ENCODE measurements around the gene ZDHHC13. TPM values are rescaled to one million over a fixed set of nuclear protein-coding genes. Genes with fewer than 3 reads are reported as not detected.

The ZDHHC13 gene
- polyA plus RNA-seq, 1 of the 3 experiments (the other 2 are of a cell fraction): 8.2 TPM

DNA sequence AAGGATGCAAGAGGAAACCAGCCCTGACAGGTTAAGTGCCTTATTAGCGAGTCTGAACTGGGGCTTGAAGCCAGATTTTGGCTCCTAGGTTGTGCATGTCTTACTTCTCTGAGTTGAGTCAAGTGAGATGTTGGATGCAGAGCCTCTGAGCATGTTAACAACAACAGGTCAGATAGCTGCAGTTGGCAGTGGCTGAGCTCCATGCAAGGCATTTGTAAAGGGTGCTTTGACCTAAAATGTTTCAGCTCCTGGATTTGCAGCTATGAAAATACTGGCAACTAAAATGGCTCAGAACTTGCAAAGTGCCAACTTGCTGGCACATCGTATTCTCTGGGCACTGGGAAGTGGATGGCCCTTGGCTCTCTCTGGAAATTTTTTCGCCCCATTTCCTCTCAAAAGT lies 101.2 kb downstream of the ZDHHC13 start (continued):
- no peak for TF ChIP-seq NRF1 (IDR thresholded peaks at IDR 0.05; ENCODE audit: low read depth, low read length)
- TF ChIP-seq TCF12 (IDR thresholded peaks at IDR 0.05): no peak
- no peak for TF ChIP-seq EZH2phosphoT487 (IDR thresholded peaks at IDR 0.05; ENCODE audit: borderline replicate concordance, low read depth)
- TF ChIP-seq FOSL2 (IDR thresholded peaks at IDR 0.05; ENCODE audit: borderline replicate concordance, low read depth): no peak
- no peak for TF ChIP-seq CHD2 (IDR thresholded peaks at IDR 0.05; ENCODE audit: low read length, partially characterized antibody)
- TF ChIP-seq SIN3A (IDR thresholded peaks at IDR 0.05; ENCODE audit: borderline replicate concordance, low read depth, low read length): no peak
- TF ChIP-seq MXI1 (IDR thresholded peaks at IDR 0.05; ENCODE audit: low read depth, low read length): no peak
- TF ChIP-seq, protein P1, sequence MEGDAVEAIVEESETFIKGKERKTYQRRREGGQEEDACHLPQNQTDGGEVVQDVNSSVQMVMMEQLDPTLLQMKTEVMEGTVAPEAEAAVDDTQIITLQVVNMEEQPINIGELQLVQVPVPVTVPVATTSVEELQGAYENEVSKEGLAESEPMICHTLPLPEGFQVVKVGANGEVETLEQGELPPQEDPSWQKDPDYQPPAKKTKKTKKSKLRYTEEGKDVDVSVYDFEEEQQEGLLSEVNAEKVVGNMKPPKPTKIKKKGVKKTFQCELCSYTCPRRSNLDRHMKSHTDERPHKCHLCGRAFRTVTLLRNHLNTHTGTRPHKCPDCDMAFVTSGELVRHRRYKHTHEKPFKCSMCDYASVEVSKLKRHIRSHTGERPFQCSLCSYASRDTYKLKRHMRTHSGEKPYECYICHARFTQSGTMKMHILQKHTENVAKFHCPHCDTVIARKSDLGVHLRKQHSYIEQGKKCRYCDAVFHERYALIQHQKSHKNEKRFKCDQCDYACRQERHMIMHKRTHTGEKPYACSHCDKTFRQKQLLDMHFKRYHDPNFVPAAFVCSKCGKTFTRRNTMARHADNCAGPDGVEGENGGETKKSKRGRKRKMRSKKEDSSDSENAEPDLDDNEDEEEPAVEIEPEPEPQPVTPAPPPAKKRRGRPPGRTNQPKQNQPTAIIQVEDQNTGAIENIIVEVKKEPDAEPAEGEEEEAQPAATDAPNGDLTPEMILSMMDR (IDR thresholded peaks at IDR 0.05): no peak
- TF ChIP-seq, protein P2, sequence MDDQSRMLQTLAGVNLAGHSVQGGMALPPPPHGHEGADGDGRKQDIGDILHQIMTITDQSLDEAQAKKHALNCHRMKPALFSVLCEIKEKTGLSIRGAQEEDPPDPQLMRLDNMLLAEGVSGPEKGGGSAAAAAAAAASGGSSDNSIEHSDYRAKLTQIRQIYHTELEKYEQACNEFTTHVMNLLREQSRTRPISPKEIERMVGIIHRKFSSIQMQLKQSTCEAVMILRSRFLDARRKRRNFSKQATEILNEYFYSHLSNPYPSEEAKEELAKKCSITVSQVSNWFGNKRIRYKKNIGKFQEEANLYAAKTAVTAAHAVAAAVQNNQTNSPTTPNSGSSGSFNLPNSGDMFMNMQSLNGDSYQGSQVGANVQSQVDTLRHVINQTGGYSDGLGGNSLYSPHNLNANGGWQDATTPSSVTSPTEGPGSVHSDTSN (IDR thresholded peaks at IDR 0.05): no peak
- no peak for TF ChIP-seq NFIC (IDR thresholded peaks at IDR 0.05; ENCODE audit: borderline replicate concordance)
- no peak for TF ChIP-seq RFX5 (IDR thresholded peaks at IDR 0.05; ENCODE audit: low read length)
- no peak for TF ChIP-seq TAF1 (IDR thresholded peaks at IDR 0.05; ENCODE audit: borderline replicate concordance, low read depth, low read length)
- no peak for TF ChIP-seq YY1 (IDR thresholded peaks at IDR 0.05; ENCODE audit: low read depth)
- TF ChIP-seq, protein P3, sequence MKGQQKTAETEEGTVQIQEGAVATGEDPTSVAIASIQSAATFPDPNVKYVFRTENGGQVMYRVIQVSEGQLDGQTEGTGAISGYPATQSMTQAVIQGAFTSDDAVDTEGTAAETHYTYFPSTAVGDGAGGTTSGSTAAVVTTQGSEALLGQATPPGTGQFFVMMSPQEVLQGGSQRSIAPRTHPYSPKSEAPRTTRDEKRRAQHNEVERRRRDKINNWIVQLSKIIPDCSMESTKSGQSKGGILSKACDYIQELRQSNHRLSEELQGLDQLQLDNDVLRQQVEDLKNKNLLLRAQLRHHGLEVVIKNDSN (IDR thresholded peaks at IDR 0.05; ENCODE audit: borderline replicate concordance, low read depth): no peak
- TF ChIP-seq RXRA (IDR thresholded peaks at IDR 0.05; ENCODE audit: borderline replicate concordance, low read depth): no peak

DNA sequence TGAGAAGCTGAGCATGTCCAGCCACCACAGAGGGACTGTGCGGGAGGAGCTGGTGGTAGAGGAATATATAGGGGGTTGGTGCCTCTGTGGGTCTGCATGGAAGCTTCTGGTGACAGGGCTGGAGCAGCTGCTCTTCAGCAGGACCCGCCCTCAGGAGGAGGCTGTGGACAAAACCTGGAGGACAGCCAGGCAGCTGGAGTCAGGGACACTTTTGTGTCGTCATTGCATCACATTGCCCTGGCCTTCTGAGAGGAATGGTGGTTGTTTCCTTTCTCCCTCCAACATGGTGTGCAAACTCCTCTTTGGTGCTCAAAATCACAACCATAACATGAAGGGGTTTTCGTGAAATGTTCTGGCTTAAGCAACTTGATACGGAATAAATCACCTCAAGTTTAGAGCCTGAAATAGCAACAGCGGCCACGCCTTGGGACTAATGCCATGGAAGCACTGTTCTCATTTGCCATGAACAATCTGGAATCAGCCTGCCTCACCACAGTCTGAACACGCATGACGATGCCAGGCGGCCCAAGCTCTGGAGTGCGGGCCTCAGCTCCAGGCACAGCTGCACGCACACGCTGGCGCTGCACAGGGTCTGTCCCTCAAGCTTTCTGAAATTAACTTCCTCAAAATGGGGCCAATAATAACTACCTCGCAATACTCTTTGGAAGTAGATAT lies 102.0 kb downstream of the ZDHHC13 start:
- peak; percentile 51 for DNase-seq
- Histone ChIP-seq H3K79me2 (ENCODE audit: insufficient read depth) (no peaks in the 10 kb centered on the region), H3K9ac (no peak overlapping the region), H3K27ac (ENCODE audit: low read depth in 2 of 2, low read length in 1 of 2) (no peak overlapping the region), H3K4me1 (ENCODE audit: control insufficient read depth in 1 of 2, insufficient read depth in 2 of 2, low read depth in 1 of 2, low read length in 1 of 2) (peaks cover 0 to 6% of the 10 kb centered on the region in 2 experiments; a peak in 1 of 4 replicates), H2AFZ (ENCODE audit: low read depth) (no peak overlapping the region), H3K4me2 (no peak overlapping the region), H3K9me2 (no peaks in the 10 kb centered on the region), H4K20me1 (ENCODE audit: insufficient read depth) (no peaks in the 10 kb centered on the region), H3K9me3 (no peaks in the 10 kb centered on the region), H3K36me3 (replicated peaks in 1 of 2; ENCODE audit: control insufficient read depth in 1 of 2, insufficient read depth in 2 of 2, low read length in 1 of 2) (peaks cover 0 to under 1% of the 10 kb centered on the region in 2 experiments), H3F3A (replicated peaks; ENCODE audit: insufficient read depth) (no peaks in the 10 kb centered on the region), H3K27me3 (ENCODE audit: insufficient read depth) (no peaks in the 10 kb centered on the region), H3K4me3 (ENCODE audit: low read depth in 2 of 2, low read length in 1 of 2) (no peak overlapping the region)
- ChIA-PET POLR2A (no interaction called here), CTCF (no interaction called here)
- WGBS (ENCODE audit: low lambda C conversion rate): 81% methylated on average over 12 of the region's 15 CpGs
- TF ChIP-seq MEF2A (IDR thresholded peaks at IDR 0.05; ENCODE audit: borderline replicate concordance, low read depth): no peak
- TF ChIP-seq, protein P2 (IDR thresholded peaks at IDR 0.05): no peak
- TF ChIP-seq JUND (IDR thresholded peaks at IDR 0.05): no peak
- TF ChIP-seq TCF12 (IDR thresholded peaks at IDR 0.05): no peak
- TF ChIP-seq SIN3A (IDR thresholded peaks at IDR 0.05; ENCODE audit: borderline replicate concordance, low read depth, low read length): no peak
- no peak for TF ChIP-seq MXI1 (IDR thresholded peaks at IDR 0.05; ENCODE audit: low read depth, low read length)
- TF ChIP-seq NRF1 (IDR thresholded peaks at IDR 0.05; ENCODE audit: low read depth, low read length): no peak
- TF ChIP-seq, protein P1 (IDR thresholded peaks at IDR 0.05): no peak
- TF ChIP-seq RFX5 (IDR thresholded peaks at IDR 0.05; ENCODE audit: low read length): no peak
- no peak for TF ChIP-seq POLR2AphosphoS5 (IDR thresholded peaks at IDR 0.05; ENCODE audit: low read depth, low read length)
- TF ChIP-seq EZH2phosphoT487 (IDR thresholded peaks at IDR 0.05; ENCODE audit: borderline replicate concordance, low read depth): no peak
- TF ChIP-seq, protein P3 (IDR thresholded peaks at IDR 0.05; ENCODE audit: borderline replicate concordance, low read depth): no peak
- TF ChIP-seq CHD2 (IDR thresholded peaks at IDR 0.05; ENCODE audit: low read length, partially characterized antibody): no peak
- TF ChIP-seq YY1 (IDR thresholded peaks at IDR 0.05; ENCODE audit: low read depth): no peak
